Smooth muscle cell (in vitro differentiated cells): ENCODE data around the gene TPRG1. TPM values are rescaled to one million over a fixed set of nuclear protein-coding genes. Genes with fewer than 3 reads are reported as not detected.
A peak's percentile ranks its signal among the peaks of the same experiment; 100 is the strongest.

Experiments used
- DNase-seq: peaks from one replicate; lab custom pipeline; 2025; ENCODE audit not compliant: unreplicated experiment; lab: John Stamatoyannopoulos, UW
- H2AFZ ChIP-seq: fragments of 200-600 bp; sonication (generic); 2 replicates; pipeline ENCODE4 v1.6.0; 2016; ENCODE audit warnings: antibody characterized with exemption, low read depth, mild to moderate bottlenecking
- H3F3A ChIP-seq: fragments of 200-600 bp; sonication (generic); 2 replicates; pipeline ENCODE4 v1.6.0; 2017; ENCODE audit warnings: antibody characterized with exemption, low read depth
- H3K27ac ChIP-seq: fragments of 200-600 bp; sonication (generic); 2 replicates; pipeline ENCODE4 v1.5.1; 2016; ENCODE audit warnings: low read depth, mild to moderate bottlenecking
- H3K27me3 ChIP-seq: fragments of 200-600 bp; sonication (generic); 2 replicates; pipeline ENCODE4 v1.6.1; 2016; ENCODE audit warnings: low read depth, mild to moderate bottlenecking
- H3K36me3 ChIP-seq: fragments of 200-600 bp; sonication (generic); 2 replicates; pipeline ENCODE4 v1.5.1; 2016; ENCODE audit warnings: low read depth
- H3K4me1 ChIP-seq: fragments of 200-600 bp; sonication (generic); 2 replicates; pipeline ENCODE4 v1.5.1; 2016; ENCODE audit warnings: low read depth
- H3K4me2 ChIP-seq: fragments of 200-600 bp; sonication (generic); 2 replicates; pipeline ENCODE4 v1.6.0; 2016; ENCODE audit warnings: mild to moderate bottlenecking
- H3K4me3 ChIP-seq: fragments of 200-600 bp; sonication (generic); 2 replicates; pipeline ENCODE4 v1.5.1; 2016; ENCODE audit warnings: mild to moderate bottlenecking
- H3K79me2 ChIP-seq: fragments of 200-600 bp; sonication (generic); 2 replicates; pipeline ENCODE4 v1.6.0; 2016; ENCODE audit warnings: low read depth, mild to moderate bottlenecking
- H3K9ac ChIP-seq: fragments of 200-600 bp; sonication (generic); 2 replicates; pipeline ENCODE4 v1.6.0; 2016; ENCODE audit warnings: low read depth
- H3K9me3 ChIP-seq: fragments of 200-600 bp; sonication (generic); replicated peaks from 2 replicates; pipeline ENCODE4 v1.5.1; 2016; ENCODE audit warnings: low read depth
- H4K20me1 ChIP-seq: fragments of 200-600 bp; sonication (generic); 2 replicates; pipeline ENCODE4 v1.6.0; 2016; ENCODE audit warnings: low read depth
- CTCF ChIP-seq: fragments of 200-600 bp; sonication (generic); IDR thresholded peaks from 2 replicates; pipeline ENCODE4 v1.5.1; 2017; ENCODE audit warnings: borderline replicate concordance, mild to moderate bottlenecking, antibody characterized with exemption; ENCODE audit not compliant: insufficient read depth, poor library complexity, severe bottlenecking
- WGBS: methylation state at CpG from one replicate; pipeline ENCODE4 v1.1.7; 2016; ENCODE audit warnings: low lambda C conversion rate; 5-methylcytosine and 5-hydroxymethylcytosine counted together
- polyA plus RNA-seq: library from polyadenylated mRNA; unstranded; fragments of >200 nt; fragmentation: Nextera tagmentation; extraction: Ambion mirVana; gene quantifications from 2 replicates; pipeline ENCODE4 v1.2.1, GENCODE V29; 2016
- total RNA-seq: library from RNA; depleted of rRNA; stranded (reverse); fragments of >200 nt; gene quantifications from 2 replicates; pipeline ENCODE4 v1.2.3, GENCODE V29; 2014

Gene TPRG1
- total and polyA plus RNA-seq, 2 experiments from 2014 or later, result 0.65 to 3.2 TPM

GRCh38 chr3:189148081-189148507 is 23.7 kb upstream of the TPRG1 start:
- no peaks in the 10 kb centered on the region for H3K4me1 ChIP-seq
- no peaks in the 10 kb centered on the region for H3K79me2 ChIP-seq
- no peaks in the 10 kb centered on the region for H3K36me3 ChIP-seq
- no peaks in the 10 kb centered on the region for H4K20me1 ChIP-seq
- H3F3A ChIP-seq, result no peaks in the 10 kb centered on the region
- H3K9me3 ChIP-seq, result no peaks in the 10 kb centered on the region
- H3K9ac ChIP-seq, result no peak overlapping the region
- DNase-seq, result peak; percentile 4
- no peak overlapping the region for H3K27ac ChIP-seq
- H3K4me3 ChIP-seq, result no peak overlapping the region
- peak overlapping the region; percentile 16 for H3K4me2 ChIP-seq
- WGBS, result 34% methylated on average over 6 of the region's 6 CpGs
- no peak overlapping the region for H2AFZ ChIP-seq
- H3K27me3 ChIP-seq, result no peaks in the 10 kb centered on the region
- TF ChIP-seq CTCF, result peak; percentile 76

GRCh38 chr3:189149203-189149602 is 22.6 kb upstream of the TPRG1 start:
- H3K27me3 ChIP-seq, result no peaks in the 10 kb centered on the region
- H3F3A ChIP-seq, result no peaks in the 10 kb centered on the region
- 72% methylated on average over 3 of the region's 3 CpGs for WGBS
- TF ChIP-seq CTCF, result no peak
- H3K4me3 ChIP-seq, result no peak overlapping the region
- H4K20me1 ChIP-seq, result no peaks in the 10 kb centered on the region
- no peak overlapping the region for H3K4me2 ChIP-seq
- no peaks in the 10 kb centered on the region for H3K4me1 ChIP-seq
- no peak overlapping the region for H2AFZ ChIP-seq
- H3K27ac ChIP-seq, result no peak overlapping the region
- no peaks in the 10 kb centered on the region for H3K36me3 ChIP-seq
- DNase-seq, result no peak
- H3K79me2 ChIP-seq, result no peaks in the 10 kb centered on the region
- no peaks in the 10 kb centered on the region for H3K9me3 ChIP-seq
- H3K9ac ChIP-seq, result no peak overlapping the region

- H3K36me3 ChIP-seq, result no peaks in the 10 kb centered on the region
- H3K4me1 ChIP-seq, result no peaks in the 10 kb centered on the region
- H3K79me2 ChIP-seq, result no peaks in the 10 kb centered on the region
- no peak overlapping the region for H2AFZ ChIP-seq
- H3K9me3 ChIP-seq, result no peaks in the 10 kb centered on the region
- H3K4me3 ChIP-seq, result no peak overlapping the region
- H3K9ac ChIP-seq, result no peak overlapping the region
- no peak for DNase-seq
- H4K20me1 ChIP-seq, result no peaks in the 10 kb centered on the region
- WGBS, result 91% methylated on average over 11 of the region's 11 CpGs
- H3K4me2 ChIP-seq, result no peak overlapping the region
- no peaks in the 10 kb centered on the region for H3K27me3 ChIP-seq
- TF ChIP-seq CTCF, result no peak
- no peaks in the 10 kb centered on the region for H3F3A ChIP-seq
- H3K27ac ChIP-seq, result no peak overlapping the region
These were observed 14.4 kb upstream of the TPRG1 start for GRCh38 chr3:189157232-189158007.

- no peak for TF ChIP-seq CTCF
- Histone ChIP-seq H3K4me1 (no peaks in the 10 kb centered on the region), H4K20me1 (no peaks in the 10 kb centered on the region), H3K79me2 (no peaks in the 10 kb centered on the region), H3K4me3 (no peak overlapping the region), H3F3A (no peaks in the 10 kb centered on the region), H3K9me3 (no peaks in the 10 kb centered on the region), H3K27ac (no peak overlapping the region), H2AFZ (no peak overlapping the region), H3K36me3 (no peaks in the 10 kb centered on the region), H3K9ac (no peak overlapping the region), H3K4me2 (no peak overlapping the region), H3K27me3 (no peaks in the 10 kb centered on the region)
- no peak for DNase-seq
- 96% methylated on average over 7 of the region's 7 CpGs for WGBS
These were observed 13.7 kb upstream of the TPRG1 start for GRCh38 chr3:189158034-189158433.
